Smooth muscle cell (in vitro differentiated cells): Measurements from ENCODE around the gene CCDC191. TPM values are rescaled to one million over a fixed set of nuclear protein-coding genes. Genes with fewer than 3 reads are reported as not detected.

ENCODE experiments used
- DNase-seq: peaks from one replicate; lab custom pipeline; 2025; ENCODE audit not compliant: unreplicated experiment; lab: John Stamatoyannopoulos, UW
- H2AFZ ChIP-seq: fragments of 200-600 bp; sonication (generic); 2 replicates; pipeline ENCODE4 v1.6.0; 2016; ENCODE audit warnings: antibody characterized with exemption, low read depth, mild to moderate bottlenecking
- H3F3A ChIP-seq: fragments of 200-600 bp; sonication (generic); 2 replicates; pipeline ENCODE4 v1.6.0; 2017; ENCODE audit warnings: antibody characterized with exemption, low read depth
- H3K27ac ChIP-seq: fragments of 200-600 bp; sonication (generic); 2 replicates; pipeline ENCODE4 v1.5.1; 2016; ENCODE audit warnings: low read depth, mild to moderate bottlenecking
- H3K27me3 ChIP-seq: fragments of 200-600 bp; sonication (generic); 2 replicates; pipeline ENCODE4 v1.6.1; 2016; ENCODE audit warnings: low read depth, mild to moderate bottlenecking
- H3K36me3 ChIP-seq: fragments of 200-600 bp; sonication (generic); 2 replicates; pipeline ENCODE4 v1.5.1; 2016; ENCODE audit warnings: low read depth
- H3K4me1 ChIP-seq: fragments of 200-600 bp; sonication (generic); 2 replicates; pipeline ENCODE4 v1.5.1; 2016; ENCODE audit warnings: low read depth
- H3K4me2 ChIP-seq: fragments of 200-600 bp; sonication (generic); 2 replicates; pipeline ENCODE4 v1.6.0; 2016; ENCODE audit warnings: mild to moderate bottlenecking
- H3K4me3 ChIP-seq: fragments of 200-600 bp; sonication (generic); 2 replicates; pipeline ENCODE4 v1.5.1; 2016; ENCODE audit warnings: mild to moderate bottlenecking
- H3K79me2 ChIP-seq: fragments of 200-600 bp; sonication (generic); 2 replicates; pipeline ENCODE4 v1.6.0; 2016; ENCODE audit warnings: low read depth, mild to moderate bottlenecking
- H3K9ac ChIP-seq: fragments of 200-600 bp; sonication (generic); 2 replicates; pipeline ENCODE4 v1.6.0; 2016; ENCODE audit warnings: low read depth
- H3K9me3 ChIP-seq: fragments of 200-600 bp; sonication (generic); replicated peaks from 2 replicates; pipeline ENCODE4 v1.5.1; 2016; ENCODE audit warnings: low read depth
- H4K20me1 ChIP-seq: fragments of 200-600 bp; sonication (generic); 2 replicates; pipeline ENCODE4 v1.6.0; 2016; ENCODE audit warnings: low read depth
- CTCF ChIP-seq: fragments of 200-600 bp; sonication (generic); IDR thresholded peaks from 2 replicates; pipeline ENCODE4 v1.5.1; 2017; ENCODE audit warnings: borderline replicate concordance, mild to moderate bottlenecking, antibody characterized with exemption; ENCODE audit not compliant: insufficient read depth, poor library complexity, severe bottlenecking
- WGBS: methylation state at CpG from one replicate; pipeline ENCODE4 v1.1.7; 2016; ENCODE audit warnings: low lambda C conversion rate; 5-methylcytosine and 5-hydroxymethylcytosine counted together
- polyA plus RNA-seq: library from polyadenylated mRNA; unstranded; fragments of >200 nt; fragmentation: Nextera tagmentation; extraction: Ambion mirVana; gene quantifications from 2 replicates; pipeline ENCODE4 v1.2.1, GENCODE V29; 2016
- total RNA-seq: library from RNA; depleted of rRNA; stranded (reverse); fragments of >200 nt; gene quantifications from 2 replicates; pipeline ENCODE4 v1.2.3, GENCODE V29; 2014

CCDC191 gene
- total and polyA plus RNA-seq, 2 experiments from 2014 or later: 1.2 to 7.4 TPM

- DNase-seq: no peak
- no peak overlapping the region for H3K27ac ChIP-seq
- H3F3A ChIP-seq: no peaks in the 10 kb centered on the region
- no peaks in the 10 kb centered on the region for H3K27me3 ChIP-seq
- no peaks in the 10 kb centered on the region for H3K79me2 ChIP-seq
- no peak overlapping the region for H3K4me3 ChIP-seq
- TF ChIP-seq CTCF: no peak
- H2AFZ ChIP-seq: no peak overlapping the region
- no peak overlapping the region for H3K9ac ChIP-seq
- no peak overlapping the region for H3K4me2 ChIP-seq
- no peaks in the 10 kb centered on the region for H3K36me3 ChIP-seq
- H3K9me3 ChIP-seq: no peaks in the 10 kb centered on the region
- H3K4me1 ChIP-seq: peaks cover 5% of the 10 kb centered on the region
- no peaks in the 10 kb centered on the region for H4K20me1 ChIP-seq
Measured at GRCh38 chr3:114034211-114034610, 22.1 kb downstream of the CCDC191 start.

GRCh38 chr3:114033721-114034120 is 22.6 kb downstream of the CCDC191 start:
- Histone ChIP-seq H3K4me2 (no peak overlapping the region), H4K20me1 (no peaks in the 10 kb centered on the region), H3K27me3 (no peaks in the 10 kb centered on the region), H3K9ac (no peak overlapping the region), H3K27ac (no peak overlapping the region), H3K9me3 (no peaks in the 10 kb centered on the region), H3K79me2 (no peaks in the 10 kb centered on the region), H3K36me3 (no peaks in the 10 kb centered on the region), H2AFZ (no peak overlapping the region), H3K4me3 (no peak overlapping the region), H3F3A (no peaks in the 10 kb centered on the region), H3K4me1 (peaks cover 5% of the 10 kb centered on the region)
- WGBS: 59% methylated on average over 1 of the region's 1 CpG
- no peak for DNase-seq
- no peak for TF ChIP-seq CTCF

GRCh38 chr3:114026331-114026730 is 30.0 kb downstream of the CCDC191 start:
- H3K9ac ChIP-seq: no peak overlapping the region
- no peak overlapping the region for H3K4me2 ChIP-seq
- no peaks in the 10 kb centered on the region for H3K9me3 ChIP-seq
- H4K20me1 ChIP-seq: no peaks in the 10 kb centered on the region
- H3K27me3 ChIP-seq: no peaks in the 10 kb centered on the region
- WGBS: 59% methylated on average over 2 of the region's 2 CpGs
- no peak for TF ChIP-seq CTCF
- H3K79me2 ChIP-seq: no peaks in the 10 kb centered on the region
- H3F3A ChIP-seq: no peaks in the 10 kb centered on the region
- no peaks in the 10 kb centered on the region for H3K36me3 ChIP-seq
- H3K4me1 ChIP-seq: no peaks in the 10 kb centered on the region
- DNase-seq: no peak
- no peak overlapping the region for H3K4me3 ChIP-seq
- no peak overlapping the region for H2AFZ ChIP-seq
- H3K27ac ChIP-seq: no peak overlapping the region

GRCh38 chr3:114025451-114025850 is 30.9 kb downstream of the CCDC191 start:
- H2AFZ ChIP-seq: no peak overlapping the region
- no peaks in the 10 kb centered on the region for H3K4me1 ChIP-seq
- H4K20me1 ChIP-seq: no peaks in the 10 kb centered on the region
- TF ChIP-seq CTCF: no peak
- H3K4me2 ChIP-seq: no peak overlapping the region
- no peak overlapping the region for H3K9ac ChIP-seq
- no peak overlapping the region for H3K4me3 ChIP-seq
- no peak for DNase-seq
- H3K27me3 ChIP-seq: no peaks in the 10 kb centered on the region
- H3F3A ChIP-seq: no peaks in the 10 kb centered on the region
- no peak overlapping the region for H3K27ac ChIP-seq
- no peaks in the 10 kb centered on the region for H3K9me3 ChIP-seq
- 85% methylated on average over 2 of the region's 2 CpGs for WGBS
- no peaks in the 10 kb centered on the region for H3K36me3 ChIP-seq
- H3K79me2 ChIP-seq: no peaks in the 10 kb centered on the region
